Hindlimb muscle (tissue), 1 donor: ENCODE measurements around the gene ANKRD31. TPM values are rescaled to one million over a fixed set of nuclear protein-coding genes. Genes with fewer than 3 reads are reported as not detected.

Experiments used
- DNase-seq: peaks from one replicate; pipeline ENCODE4 v3.0.0-alpha.2; 2013
- polyA plus RNA-seq: library from polyadenylated mRNA; unstranded; fragments of 120-200 nt; gene quantifications from one replicate; pipeline ENCODE4 v1.2.1, GENCODE V29; 2013; ENCODE audit not compliant: insufficient read length

The ANKRD31 gene
- polyA plus RNA-seq, 1 donor = 0.14 TPM

DNA sequence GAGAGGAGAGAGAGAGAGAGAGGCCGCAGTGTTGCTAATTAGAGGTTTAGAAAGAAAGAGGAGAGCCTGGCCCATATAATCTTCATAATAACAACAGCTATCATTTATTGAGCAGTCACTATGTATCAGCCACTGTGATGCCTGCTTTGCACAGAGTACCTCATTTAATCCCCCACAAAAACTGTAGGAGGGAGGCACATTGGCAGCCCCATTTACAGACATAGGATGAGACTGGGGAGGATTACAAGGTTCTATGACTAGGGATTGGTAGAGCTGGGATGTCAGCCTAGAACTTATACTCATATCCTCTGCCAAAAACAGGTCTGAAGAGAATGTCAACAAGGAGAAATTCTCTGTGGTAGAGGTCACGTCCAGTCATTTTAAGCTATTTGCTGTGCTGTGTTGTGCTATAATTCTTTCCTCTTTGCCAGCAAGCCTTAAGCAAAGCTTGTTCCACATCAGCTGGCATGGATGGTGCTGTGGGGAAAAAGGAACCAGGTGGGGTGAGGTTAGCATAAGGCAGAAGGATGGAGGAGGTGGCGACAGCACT is 177.6 kb downstream of the ANKRD31 start:
- DNase-seq = no peak

DNA sequence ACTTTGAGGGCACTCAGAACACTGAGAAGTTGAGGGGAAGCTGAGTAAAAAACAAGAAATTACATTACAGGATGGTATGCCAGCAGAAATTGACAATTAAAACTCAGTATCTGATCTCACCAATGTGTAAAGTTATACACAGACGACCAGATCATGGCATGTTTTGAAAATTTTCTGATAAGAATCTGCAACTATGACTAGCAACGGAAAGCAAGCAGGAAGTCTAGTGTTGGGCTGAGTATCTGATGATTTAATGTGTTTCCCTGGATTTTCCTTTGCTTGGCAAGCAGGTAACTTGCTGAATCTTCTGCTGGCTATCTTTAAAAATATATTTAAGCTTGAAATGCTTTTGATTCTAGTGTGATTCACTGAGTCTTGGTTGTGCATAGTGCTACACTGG is 179.1 kb downstream of the ANKRD31 start:
- no peak for DNase-seq

DNA sequence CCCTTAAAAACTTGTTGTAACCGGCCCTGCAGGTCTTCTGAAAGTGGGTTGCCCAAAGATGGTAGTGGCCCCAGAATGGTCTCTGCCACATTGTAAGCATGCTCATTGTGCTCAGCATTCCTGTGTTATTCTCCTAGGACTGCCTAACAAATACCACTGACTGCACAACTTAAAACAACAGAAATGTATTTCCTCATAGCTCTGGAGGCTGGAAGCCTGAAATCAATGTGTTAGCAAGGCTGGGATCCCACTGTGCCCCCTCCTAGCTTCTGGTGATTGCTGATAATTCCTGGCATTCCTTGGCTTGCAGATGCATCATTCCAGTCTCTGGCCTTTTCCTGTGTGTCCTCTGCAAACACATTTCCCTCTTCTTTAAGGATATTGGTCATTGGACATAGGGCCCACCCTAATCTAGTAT is 180.9 kb downstream of the ANKRD31 start:
- no peak for DNase-seq

DNA sequence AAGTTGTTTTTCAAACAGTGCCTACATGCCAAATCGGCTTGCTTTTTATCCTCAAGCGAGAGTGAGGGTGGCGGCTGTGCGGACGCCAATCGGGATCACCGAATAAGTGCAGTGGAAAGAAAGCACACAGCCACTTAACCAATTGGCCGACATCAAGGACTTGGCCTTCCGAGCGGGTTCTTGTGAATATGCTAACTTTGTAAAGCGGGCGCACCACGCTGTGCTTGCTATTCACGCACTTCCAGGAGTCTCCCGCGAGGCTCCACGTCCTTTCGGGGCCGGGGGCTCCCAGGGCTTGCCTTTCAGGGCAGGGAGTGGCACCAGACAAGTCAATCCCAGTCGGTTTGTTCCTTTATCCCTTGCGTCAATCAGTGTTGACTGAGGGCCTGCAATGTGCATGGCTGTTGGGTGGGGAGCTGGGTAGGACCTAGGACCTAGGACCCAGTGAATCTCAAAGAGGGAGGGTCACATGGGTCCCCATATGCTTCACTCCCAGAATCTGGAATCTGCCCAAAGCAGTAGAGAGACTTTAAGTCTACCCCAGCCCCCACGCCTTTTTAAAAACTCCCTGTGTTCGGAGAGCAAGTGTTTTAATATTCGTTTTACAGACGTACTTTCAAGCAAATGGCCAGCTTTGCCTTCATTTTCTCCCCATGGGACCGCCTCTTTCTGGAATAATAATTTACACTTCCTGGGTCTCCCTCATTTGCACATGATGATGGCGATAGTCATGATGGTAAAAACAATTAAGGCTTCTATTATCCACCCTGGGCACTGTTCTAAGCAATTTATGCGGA is 182.3 kb downstream of the ANKRD31 start:
- no peak for DNase-seq

DNA sequence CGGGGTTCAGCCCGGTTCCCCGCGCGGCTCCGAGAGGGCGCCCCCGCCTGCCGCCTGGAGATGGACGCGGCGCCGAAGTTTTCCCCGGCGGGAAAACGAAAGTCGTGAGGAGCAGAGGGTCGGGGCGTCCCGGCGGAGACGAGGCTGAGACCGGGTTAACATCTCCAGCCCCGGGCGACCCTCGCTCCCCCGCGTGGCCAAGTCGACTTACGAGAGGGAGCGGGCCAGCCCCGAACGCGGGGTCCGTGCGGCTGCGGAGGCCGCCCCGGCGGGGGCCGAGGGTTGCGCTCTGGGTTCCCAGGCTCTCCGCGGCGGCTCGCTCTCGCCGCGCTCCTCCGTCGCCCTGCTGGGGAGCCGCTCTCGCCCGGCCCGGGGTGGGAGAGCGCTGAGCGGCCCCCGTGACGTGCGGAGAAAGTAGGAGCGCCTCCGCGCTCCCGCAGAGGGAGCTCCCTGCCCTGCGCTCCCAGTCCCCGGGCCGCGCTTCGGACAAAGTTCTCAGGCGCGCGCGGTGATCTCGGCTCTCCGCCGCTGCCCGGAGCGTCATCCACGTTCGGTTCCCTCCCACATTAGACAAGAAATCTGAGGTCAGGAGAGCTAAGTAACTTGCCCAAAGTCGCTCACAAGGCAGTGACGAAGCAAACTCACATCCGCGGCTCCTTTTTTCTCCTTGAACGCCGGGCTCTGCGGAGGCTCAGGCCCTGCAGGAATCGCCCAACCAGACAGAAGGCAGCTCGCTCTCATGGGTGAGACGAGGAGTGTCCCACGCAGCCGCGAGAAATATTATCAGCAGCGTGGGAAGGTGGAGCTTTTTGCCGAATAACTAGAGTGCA is 183.2 kb downstream of the ANKRD31 start:
- peak; percentile 45 for DNase-seq

DNA sequence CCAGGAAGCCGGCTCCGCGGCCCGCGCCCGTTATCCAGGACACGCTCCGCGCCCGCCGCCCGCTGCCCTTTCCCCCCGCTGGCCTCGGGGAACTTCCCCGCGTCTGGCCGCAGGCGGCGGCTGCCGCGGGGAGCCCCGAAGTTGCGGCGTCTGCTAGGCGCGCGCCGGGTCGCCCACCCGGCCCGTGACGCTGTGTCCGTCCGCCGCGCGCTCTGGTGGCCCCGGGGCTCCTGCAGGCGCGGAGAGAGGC is 183.7 kb downstream of the ANKRD31 start:
- no peak for DNase-seq

GRCh38 chr5:75052192-75053053 is 184.3 kb downstream of the ANKRD31 start, which contains the start of gene GCNT4:
GCNT4 (minus strand) TSS chr5:75052558; CDS start chr5:75030037, 22,521 bp downstream.
- peak; percentile 22 for DNase-seq

DNA sequence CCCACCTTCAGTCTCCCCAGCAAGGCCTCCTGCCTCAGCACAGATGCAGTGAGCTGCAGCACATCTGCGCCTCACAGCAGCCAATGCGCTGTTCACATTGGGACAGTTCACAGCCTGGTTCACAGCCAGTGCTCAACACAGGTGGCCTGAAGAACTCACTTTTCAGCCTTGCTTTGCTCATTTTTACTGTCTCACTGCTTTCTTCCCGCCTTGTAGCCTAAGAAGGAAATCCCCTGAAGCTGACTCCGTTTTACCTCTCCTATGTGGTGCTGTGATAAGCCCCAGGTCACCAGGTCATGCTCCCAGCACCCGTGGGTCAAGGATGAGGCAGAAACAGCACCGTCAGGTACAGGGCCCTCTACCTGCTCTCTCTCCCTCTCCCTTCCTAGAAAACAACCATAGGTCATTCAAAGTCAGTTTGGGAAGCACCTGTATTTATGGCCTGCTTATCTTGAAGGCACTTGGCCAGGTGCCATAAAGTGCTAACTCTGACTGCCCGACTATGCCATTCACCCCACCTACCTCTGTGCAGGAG is 185.4 kb downstream of the ANKRD31 start:
- DNase-seq = no peak

- no peak for DNase-seq
These were observed 186.3 kb downstream of the ANKRD31 start for GRCh38 chr5:75050415-75050814.

DNA sequence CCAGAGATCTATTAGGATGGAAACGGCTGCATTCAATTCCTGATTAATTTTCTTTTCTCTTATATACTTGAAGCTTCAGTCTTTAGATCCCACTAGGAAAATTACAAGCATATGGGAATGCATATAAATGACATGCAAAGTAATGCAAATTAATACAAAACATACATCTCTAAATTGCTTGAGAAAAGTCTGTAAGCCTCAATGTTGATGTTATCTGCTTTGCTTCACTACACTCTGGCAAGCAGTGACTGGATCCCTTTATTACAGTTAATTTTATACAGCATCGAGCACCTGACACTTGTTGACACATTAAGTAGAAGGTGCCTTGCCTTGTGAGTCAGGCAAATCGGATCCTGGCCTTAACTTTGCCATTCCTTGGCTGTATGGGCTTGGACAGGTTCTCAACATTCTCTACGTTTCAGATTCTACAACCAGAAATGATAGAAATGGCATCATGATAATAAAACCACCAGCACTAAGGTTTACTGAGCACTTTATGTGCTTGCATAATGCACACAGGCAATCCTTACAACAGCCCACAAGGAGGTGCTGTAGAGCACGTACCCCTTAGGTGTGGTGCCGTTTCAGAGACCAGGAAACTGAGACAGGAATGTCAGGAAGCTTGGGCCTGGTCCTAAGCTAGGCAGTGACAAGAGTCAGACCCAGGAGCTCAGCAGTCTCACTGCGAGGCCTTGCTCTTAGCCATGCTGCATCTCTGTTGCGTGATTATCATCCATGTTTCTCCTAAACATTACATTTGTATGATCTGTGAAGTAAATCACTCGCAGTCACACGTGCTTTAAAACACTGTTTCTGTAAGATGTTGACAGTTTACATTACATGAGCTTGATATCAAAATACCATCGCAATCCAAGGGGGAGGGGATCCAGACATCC is 187.0 kb downstream of the ANKRD31 start:
- DNase-seq = no peak

DNA sequence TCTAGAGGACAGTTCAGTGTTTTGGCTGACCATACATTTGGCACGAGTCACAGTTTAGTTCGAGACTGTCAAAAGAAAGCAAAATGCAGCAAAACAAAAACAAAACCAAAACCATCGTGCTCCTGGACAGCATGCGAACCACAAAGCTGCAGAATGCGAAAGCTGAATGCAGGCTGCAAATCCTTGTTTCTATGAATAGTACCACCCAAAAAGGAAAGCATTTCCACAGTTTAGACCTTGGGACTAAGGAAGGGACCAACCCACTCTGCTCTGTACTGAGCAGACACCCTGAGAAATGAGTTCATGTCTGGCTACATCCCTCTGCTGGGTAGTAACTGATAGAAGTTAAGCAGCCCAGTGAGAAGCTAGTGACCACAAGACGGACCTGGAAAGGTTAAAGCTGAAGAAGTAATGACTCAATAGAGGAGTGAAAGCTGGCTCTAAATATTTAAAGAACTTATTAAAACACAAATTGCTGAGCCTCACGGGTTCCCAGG is 188.2 kb downstream of the ANKRD31 start:
- DNase-seq = no peak

- DNase-seq = no peak
These were observed 189.3 kb downstream of the ANKRD31 start for GRCh38 chr5:75047356-75047755.

- no peak for DNase-seq
These were observed 190.1 kb downstream of the ANKRD31 start for GRCh38 chr5:75046366-75047142.

- no peak for DNase-seq
These were observed 191.6 kb downstream of the ANKRD31 start for GRCh38 chr5:75045071-75045470.

GRCh38 chr5:75044406-75044805 is 192.3 kb downstream of the ANKRD31 start:
- DNase-seq = no peak

- no peak for DNase-seq
These were observed 192.9 kb downstream of the ANKRD31 start for GRCh38 chr5:75043633-75044264.

GRCh38 chr5:75042522-75042921 is 194.2 kb downstream of the ANKRD31 start:
- no peak for DNase-seq

DNA sequence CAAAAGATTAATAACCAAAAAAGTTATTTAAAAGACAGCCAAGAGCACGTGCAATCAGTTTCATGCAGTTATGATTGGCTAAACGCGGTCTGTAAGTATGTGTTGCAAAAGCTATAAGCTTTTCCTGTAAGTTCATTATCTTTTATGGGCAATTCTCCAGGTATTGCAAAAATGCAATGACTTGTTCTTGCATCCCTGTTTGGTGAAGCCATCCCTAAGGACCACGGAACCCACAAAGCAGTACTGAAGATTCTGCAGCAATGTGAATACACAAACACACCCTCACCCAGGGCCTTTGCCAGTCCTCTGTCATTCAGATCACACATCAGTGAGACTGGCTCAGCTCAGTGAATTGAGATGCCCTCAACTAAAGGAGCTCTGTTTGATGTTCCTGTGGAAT is 195.7 kb downstream of the ANKRD31 start:
- DNase-seq = no peak

DNA sequence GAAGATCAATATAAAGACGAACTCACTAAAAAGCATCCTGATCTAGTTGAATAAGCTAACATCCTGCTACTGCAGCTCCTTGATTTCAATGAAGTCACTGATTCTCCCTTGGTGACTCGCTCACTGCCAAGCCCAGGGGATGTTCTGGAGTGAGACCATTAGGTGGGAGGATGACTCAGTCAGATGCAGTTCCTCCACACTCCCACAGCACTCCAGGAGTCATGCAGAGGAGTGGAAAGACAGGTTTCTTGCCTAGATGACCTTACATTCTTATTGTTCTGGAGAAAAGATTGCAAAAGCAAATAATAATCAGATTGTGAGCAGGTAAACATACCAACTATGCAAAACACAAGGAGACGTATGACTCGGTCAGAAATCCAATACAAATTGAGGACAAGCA is 199.6 kb downstream of the ANKRD31 start:
- DNase-seq = no peak
